Measurements from ENCODE around the gene TTC16.

DNA sequence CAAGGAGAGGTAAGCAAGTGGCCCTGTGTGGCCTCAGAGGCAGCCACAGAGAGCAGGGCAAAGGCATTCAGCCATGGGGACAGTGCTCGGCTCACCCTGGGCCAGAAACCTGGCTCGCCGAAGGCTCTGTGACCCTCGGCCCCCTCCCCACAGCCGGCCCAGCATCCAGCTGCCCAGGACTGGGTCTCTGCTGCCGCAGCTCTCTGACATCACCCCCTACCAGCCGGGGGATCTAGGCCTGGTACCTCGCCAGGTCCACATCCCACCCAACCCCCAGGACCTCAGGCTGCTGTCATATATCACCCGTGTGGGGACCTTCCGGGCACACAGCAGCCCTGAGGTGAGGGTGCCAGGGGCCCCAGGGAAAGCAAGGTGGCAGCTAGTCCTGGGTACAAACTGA lies 3.0 kb upstream of the TTC16 start:
- TF ChIP-seq TAF1 (IDR thresholded peaks at IDR 0.05; ENCODE audit: low read depth, low read length) (no peak), POLR2AphosphoS5 (IDR thresholded peaks at IDR 0.05; ENCODE audit: low read depth, low read length) (no peak), POLR2A (IDR thresholded peaks at IDR 0.05; ENCODE audit: low read depth, low read length) (no peak), SPI1 (IDR thresholded peaks at IDR 0.05; ENCODE audit: low read depth, low read length) (no peak)

All from GM12891 (cell line).